GM21528 (cell line): ENCODE results near the gene TAOK2.
"Not testable (repeated sequence)": the region's sequence is repeated elsewhere in the genome, so short reads cannot be mapped to it uniquely, and the experiment has no call there.

Source experiments
- ATAC-seq: cut with Tn5 transposase; IDR thresholded peaks from one replicate; pipeline ENCODE4 v1.9.1; 2021; ENCODE audit warnings: mild to moderate bottlenecking, moderate library complexity; ENCODE audit not compliant: unreplicated experiment, low FRiP score

TAOK2 gene

DNA sequence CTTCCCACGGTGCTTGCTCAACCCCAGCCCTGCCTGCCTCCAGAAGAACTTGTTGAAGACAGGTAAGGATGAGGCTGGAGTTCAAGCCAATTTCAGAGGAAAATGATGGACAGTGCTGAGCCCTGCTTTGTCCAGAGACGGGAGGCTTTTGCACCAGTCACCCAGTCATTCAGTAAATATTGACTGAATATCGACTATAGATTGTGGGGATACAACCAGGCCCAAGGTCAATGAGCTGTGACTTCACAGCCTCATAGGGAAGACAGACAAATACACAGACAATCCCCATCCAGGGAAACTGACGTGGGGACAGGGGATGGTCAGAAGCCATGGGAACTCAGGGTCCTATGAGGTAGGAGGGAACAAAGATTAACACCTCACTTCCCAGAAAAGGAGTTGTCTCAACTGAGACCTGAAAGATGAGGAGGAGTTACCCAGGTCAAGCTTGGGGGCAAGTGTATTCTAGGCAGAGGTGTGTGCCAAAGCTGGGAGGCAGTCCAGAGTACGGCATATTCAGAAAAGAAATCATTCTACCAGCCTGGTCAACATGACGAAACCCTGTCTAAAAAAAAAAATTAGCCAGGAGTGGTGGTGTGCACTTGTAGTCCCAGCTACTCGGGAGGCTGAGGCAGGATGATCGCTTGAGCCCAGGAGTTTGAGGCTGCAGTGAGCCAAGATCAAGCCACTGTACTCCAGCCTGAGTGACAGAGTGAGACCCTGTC is 43.0 kb downstream of the TAOK2 start:
- ATAC-seq = no peak

- ATAC-seq = no peak
Measured at GRCh38 chr16:30017277-30017656, 43.6 kb downstream of the TAOK2 start.

DNA sequence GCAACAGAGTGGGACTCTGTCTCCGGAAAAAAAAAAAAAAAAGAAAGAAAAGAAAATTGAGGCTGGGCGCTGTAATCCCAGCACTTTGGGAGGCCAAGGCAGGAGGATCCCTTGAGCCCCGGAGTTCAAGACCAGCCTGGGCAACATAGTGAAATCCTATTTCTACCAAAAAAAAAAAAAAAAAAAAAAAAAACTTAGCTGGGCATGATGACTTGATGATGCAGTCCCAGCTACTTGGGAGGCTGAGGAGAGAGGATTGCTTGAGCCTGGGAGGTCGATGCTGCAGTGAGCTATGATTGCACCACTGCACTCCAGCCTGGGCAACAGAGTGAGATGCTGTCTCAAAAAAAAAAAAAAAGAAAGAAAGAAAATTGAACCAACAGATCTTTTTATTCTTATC is 44.3 kb downstream of the TAOK2 start:
- ATAC-seq = not testable (repeated sequence)

DNA sequence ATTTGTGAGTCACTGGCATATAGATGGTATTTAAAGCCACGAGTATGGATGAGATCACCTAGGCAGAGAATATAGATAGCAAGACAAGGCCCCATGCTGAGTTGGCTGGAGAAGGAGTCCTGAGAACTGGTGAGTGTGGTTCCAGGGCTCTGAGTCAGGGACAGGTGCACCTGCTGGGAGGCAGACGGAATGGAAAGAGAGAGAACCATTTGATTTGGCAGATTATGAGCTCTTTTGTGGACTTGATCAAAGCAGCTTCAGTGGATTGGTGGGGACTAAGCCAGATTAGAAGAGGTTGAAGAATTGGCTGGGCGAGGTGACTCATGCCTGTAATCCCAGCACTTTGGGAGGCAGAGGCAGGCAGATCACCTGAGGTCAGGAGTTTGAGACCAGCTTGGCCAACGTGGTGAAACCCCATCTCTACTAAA is 45.1 kb downstream of the TAOK2 start:
- no peak for ATAC-seq

DNA sequence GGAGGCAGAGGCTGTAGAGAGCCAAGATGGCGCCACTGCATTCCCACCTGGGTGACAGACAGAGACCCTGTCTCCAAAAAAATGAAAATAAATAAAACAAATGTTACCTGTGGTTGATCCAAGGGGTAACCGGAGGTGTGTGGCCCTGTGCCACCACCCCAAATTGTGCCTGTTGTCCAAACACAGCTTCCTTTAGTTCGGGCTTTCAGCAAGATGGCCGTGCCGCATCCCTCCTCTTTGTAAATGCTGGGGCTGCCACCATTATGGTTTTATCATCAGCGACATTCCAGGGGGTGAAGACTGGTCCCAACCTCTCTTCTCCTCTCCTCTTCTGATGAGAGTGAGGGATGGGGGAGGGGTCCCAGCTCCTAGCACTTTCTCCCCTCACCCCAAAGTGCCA is 49.2 kb downstream of the TAOK2 start, which contains the start of gene C16orf92:
TSS of gene C16orf92 (plus strand) at position 312 of the 400 bp plus-strand sequence. CDS start 143 bp downstream, outside the sequence.
- ATAC-seq = no peak

DNA sequence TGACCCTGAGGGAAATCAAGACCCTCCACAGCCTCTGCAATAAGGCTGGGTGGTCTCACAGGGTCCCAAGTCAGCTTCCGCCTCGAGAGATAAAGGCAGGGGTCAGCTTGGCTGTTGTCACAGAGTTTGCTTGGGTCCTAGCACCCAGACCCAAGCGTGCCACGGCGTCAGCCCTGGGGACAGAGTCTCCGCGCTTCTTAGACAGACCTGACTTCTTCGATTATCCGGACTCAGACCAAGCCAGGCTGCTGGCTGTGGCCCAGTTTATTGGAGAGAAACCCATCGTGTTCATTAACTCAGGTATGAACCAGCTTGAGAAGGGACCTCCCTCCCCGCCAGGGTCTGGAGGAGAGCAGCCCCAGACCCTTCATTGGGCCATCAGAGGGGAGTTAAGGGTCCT is 49.9 kb downstream of the TAOK2 start:
- no peak for ATAC-seq

- ATAC-seq = no peak
Measured at GRCh38 chr16:30024451-30024850, 50.8 kb downstream of the TAOK2 start.

GRCh38 chr16:30025156-30025555 is 51.5 kb downstream of the TAOK2 start:
- ATAC-seq = no peak

DNA sequence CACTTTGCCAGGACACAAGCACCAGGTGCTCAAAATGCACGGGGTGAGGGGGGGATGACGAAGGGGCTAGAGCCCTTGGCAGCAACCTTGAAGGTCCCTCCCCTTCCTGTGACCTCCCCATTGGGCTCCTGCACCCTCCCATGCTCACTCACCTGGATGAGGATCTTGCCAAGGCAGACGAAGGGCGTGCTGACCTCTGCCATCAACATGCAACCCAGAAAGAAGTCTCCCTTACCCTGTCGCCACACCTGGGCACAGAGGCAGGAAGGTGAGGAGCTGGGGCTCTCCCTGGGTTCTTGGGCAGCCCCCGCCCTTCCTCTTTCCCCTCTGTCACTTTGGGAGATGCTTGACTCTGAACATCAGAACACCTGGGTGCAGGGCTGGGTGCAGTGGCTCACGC is 51.9 kb downstream of the TAOK2 start:
- no peak for ATAC-seq

- ATAC-seq = no peak
Measured at GRCh38 chr16:30026449-30026848, 52.8 kb downstream of the TAOK2 start.

DNA sequence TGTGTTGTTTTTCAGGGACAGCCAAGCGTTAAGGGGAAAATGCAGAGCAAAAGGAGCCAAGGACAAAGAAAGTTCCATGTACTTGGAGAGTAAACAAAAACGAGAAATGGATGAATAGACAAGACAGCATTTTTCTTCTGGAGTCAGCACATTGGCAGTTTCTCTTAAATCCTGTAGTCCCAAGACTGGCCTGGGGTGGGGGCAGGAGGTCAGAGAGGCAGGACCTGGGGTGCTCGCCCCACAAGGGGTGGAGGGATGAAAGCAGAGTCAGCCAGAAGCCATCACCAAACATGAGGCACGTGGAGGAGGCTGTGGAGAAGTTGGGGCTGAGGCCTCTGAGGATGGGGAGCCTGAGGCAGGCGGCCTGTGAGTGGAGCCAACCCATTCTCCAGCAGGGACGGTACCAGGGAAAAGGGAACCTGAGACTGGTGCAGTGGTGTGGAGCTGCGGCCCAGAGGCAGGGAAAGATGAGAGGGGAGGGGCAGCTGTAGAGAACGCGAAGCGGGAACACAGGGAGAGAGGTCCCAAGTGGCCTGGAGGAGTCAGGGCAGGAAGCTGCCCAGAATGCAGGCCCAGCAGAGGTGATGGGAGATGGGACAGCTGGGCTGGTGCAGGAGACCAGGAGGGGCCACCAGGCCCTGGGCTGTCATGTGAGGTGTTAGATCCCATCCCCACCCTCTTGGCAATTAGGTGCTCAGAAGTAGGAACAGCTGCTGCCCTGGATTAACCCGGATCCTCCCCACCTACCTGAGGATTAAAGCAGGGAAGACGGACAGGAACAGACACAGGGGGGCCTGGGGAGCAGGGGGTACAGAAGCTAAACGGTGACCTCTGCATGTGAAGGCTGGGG is 54.1 kb downstream of the TAOK2 start:
- ATAC-seq = no peak

- ATAC-seq = no peak
Measured at GRCh38 chr16:30028438-30029076, 54.9 kb downstream of the TAOK2 start.

DNA sequence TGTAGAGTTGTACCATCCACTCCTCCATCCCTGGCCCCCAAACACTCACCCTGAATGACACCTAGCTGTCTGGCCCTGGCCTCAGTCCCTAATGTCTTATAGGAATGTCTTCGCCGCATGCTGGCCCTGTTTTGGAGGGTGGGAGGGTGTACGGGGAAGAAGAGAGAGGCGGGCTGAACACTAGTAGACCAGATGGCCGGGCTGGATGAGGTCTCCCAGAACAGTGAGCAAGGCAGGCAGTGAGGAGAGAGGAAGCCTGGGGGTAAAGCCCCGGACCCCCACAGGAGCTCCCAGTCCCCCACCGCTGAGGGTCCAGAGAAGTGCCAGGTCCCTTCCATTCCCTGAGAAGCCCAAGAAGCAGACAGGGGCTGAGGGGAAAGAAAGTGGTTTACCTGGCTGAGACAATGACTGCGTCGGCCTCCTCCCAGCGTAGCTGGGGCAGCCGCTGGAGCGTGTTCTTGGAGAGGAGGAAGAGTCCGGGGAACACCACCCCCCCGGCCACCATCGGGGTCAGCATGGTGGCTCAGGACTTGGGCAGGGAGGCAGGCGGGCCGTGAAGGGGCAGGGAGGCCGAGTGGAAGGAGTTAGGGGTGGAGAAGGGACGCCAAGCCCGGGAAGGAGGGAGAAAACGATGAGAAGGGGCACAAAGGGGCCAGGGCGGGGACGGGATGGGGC is 56.5 kb downstream of the TAOK2 start:
- ATAC-seq = no peak

GRCh38 chr16:30030841-30031413 is 57.3 kb downstream of the TAOK2 start, which contains the start of gene TLCD3B:
TSS of gene TLCD3B (minus strand) at chr16:30031271. CDS start at chr16:30030527, 744 bp downstream.
- no peak for ATAC-seq

GRCh38 chr16:30031477-30031918 is 57.8 kb downstream of the TAOK2 start:
- ATAC-seq = no peak

GRCh38 chr16:30032083-30032819 is 58.6 kb downstream of the TAOK2 start:
- no peak for ATAC-seq

DNA sequence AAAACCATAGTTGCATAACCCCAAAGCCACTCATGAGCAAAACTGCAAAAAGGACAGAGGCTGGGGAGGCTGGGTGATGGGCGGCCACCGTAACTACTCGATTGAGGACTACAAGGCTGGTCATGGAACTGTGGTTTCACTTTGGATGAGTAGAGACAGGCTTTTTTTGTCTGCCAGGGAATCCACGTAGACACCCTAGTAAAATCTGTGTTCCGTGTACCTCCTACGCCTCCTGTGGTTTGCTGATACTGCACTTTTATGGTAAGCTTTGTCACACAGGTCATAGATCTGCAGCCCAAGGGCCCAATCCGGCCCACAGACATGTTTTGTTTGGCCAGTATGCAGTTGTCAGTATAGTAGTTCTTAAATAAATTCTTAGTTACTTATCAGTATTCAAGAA is 59.6 kb downstream of the TAOK2 start:
- ATAC-seq = no peak

DNA sequence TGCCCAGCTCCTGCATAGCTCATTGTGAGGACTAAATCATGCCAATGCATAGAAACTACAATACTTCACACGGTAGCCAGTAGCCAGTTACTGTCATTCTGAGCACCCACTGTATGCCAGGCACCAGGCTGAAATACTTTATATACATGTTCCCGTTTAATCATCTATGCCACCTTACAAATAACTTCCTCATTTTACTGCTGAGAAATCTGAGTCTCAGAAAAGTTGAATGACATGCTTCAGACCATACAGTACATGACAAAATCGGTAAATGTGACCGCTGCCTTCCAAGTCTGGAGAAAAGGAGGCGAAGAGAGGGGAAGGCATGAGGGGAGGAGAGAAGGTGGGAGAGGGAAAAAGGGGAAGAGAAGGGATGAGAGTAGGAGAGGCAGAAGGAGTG is 66.6 kb downstream of the TAOK2 start:
- no peak for ATAC-seq

DNA sequence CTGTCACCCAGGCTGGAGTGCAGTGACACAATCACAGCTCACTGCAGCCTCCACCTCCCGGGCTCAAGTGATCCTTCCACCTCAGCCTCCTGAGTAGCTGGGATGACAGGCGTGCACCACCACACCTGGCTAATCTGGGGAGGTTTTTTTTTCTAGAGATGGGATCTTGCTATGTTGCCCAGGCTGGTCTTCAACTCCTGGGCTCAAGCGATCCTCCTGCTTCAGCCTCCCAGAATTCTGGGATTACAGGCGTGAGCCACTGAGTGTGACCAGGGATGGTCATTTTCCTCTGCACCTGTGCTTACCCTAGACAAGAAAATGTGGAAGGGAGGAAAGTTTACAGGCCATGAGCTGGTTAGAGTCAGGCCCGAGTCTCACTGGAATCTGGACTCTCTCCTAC is 67.0 kb downstream of the TAOK2 start:
- ATAC-seq = not testable (repeated sequence)
